Neural crest cell (in vitro differentiated cells): ENCODE measurements around the gene VANGL1. TPM values are rescaled to one million over a fixed set of nuclear protein-coding genes. Genes with fewer than 3 reads are reported as not detected.

Experiments
- DNase-seq: peaks from one replicate; pipeline ENCODE4 v3.0.0; 2021; ENCODE audit warnings: low read depth, mixed read lengths, low spot score
- H3K27ac Mint-ChIP-seq: one replicate; pipeline ENCODE4 v1.8.0; 2021; ENCODE audit warnings: mild to moderate bottlenecking, mixed read lengths; ENCODE audit not compliant: unreplicated experiment
- H3K27me3 Mint-ChIP-seq: 2 replicates; pipeline ENCODE4 v1.8.0; 2021; ENCODE audit warnings: low read depth, mild to moderate bottlenecking, mixed read lengths
- H3K36me3 Mint-ChIP-seq: 2 replicates; pipeline ENCODE4 v1.8.0; 2021; ENCODE audit warnings: low read depth, mild to moderate bottlenecking, mixed read lengths
- H3K4me1 Mint-ChIP-seq: 2 replicates; pipeline ENCODE4 v1.8.0; 2021; ENCODE audit warnings: mixed read lengths
- H3K4me3 Mint-ChIP-seq: one replicate; pipeline ENCODE4 v1.8.0; 2021; ENCODE audit warnings: mild to moderate bottlenecking, mixed read lengths
- H3K9me3 Mint-ChIP-seq: 2 replicates; pipeline ENCODE4 v1.8.0; 2021; ENCODE audit warnings: mixed read lengths
- total RNA-seq: library from RNA; stranded (reverse); gene quantifications from 2 replicates; pipeline ENCODE4 v1.2.1, GENCODE V29; 2021
- TF ChIP-seq, protein P1 (sequence below): fragments of 200-600 bp; sonication (generic); conservative IDR thresholded peaks from 2 replicates; pipeline ENCODE4 v1.5.0; 2021; ENCODE audit warnings: antibody characterized with exemption, mild to moderate bottlenecking

The VANGL1 gene
- total RNA-seq, 1 donor from 2014 or later, result 5.4 TPM

DNA sequence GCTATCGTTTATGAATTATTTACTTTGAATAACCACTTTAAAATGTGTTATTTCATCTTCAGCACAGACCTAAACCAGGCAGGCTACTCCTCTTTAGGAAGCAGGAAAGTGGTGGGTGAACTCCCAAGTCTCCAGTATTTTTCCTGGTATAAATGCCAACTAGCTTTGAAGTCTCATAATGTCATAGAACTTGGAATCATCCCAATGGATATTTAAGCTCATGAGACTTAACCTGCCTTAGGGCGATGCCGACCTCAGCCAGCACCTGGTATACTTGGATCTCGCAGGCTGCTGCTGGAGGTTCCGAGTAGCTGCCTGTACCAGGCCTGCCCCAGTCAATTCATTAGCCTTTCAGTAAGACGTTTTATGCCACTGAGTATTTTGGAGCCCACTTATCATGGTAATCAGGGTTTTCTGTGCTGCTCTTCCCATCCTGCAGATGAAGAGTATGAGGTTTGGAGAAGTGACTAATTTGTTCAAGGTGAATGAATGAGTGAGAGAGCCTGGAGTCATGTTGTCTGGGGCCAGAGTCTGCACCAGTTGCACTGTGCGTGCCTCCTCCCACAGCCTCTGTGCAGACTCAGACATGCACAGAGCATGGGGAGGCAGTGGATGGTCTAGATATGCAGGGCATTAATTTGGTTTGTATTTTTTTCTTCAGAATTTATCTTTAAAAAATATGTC is 34.9 kb downstream of the VANGL1 start:
- no peak overlapping the region for H3K4me3 Mint-ChIP-seq
- peaks cover 17% of the 10 kb centered on the region for H3K4me1 Mint-ChIP-seq
- DNase-seq, result no peak
- peaks cover 55% of the 10 kb centered on the region for H3K27me3 Mint-ChIP-seq
- peaks cover 4% of the 10 kb centered on the region for H3K36me3 Mint-ChIP-seq
- peak overlapping the region; percentile 9 for H3K27ac Mint-ChIP-seq
- H3K9me3 Mint-ChIP-seq, result no peaks in the 10 kb centered on the region
- TF ChIP-seq, protein P1, sequence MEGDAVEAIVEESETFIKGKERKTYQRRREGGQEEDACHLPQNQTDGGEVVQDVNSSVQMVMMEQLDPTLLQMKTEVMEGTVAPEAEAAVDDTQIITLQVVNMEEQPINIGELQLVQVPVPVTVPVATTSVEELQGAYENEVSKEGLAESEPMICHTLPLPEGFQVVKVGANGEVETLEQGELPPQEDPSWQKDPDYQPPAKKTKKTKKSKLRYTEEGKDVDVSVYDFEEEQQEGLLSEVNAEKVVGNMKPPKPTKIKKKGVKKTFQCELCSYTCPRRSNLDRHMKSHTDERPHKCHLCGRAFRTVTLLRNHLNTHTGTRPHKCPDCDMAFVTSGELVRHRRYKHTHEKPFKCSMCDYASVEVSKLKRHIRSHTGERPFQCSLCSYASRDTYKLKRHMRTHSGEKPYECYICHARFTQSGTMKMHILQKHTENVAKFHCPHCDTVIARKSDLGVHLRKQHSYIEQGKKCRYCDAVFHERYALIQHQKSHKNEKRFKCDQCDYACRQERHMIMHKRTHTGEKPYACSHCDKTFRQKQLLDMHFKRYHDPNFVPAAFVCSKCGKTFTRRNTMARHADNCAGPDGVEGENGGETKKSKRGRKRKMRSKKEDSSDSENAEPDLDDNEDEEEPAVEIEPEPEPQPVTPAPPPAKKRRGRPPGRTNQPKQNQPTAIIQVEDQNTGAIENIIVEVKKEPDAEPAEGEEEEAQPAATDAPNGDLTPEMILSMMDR, result no peak

DNA sequence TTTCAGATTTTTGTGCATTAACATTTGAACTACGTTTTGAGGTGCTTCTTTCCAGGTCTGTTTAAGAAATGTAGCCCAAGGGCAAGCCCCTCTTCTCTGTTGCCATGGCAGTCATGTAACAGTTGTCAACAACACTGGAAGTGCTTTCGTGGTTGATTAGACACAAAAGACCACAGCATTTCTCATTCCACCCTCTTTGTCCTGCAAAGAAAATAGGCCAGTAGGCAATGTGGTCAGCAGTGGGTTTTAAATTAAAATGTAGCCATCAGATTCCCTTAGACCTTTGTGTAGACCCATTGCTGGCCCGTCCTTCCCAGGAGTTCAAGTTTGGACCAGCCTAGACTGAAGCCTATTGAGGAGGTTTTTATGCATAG is 35.4 kb downstream of the VANGL1 start:
- TF ChIP-seq, protein P1, result no peak
- Mint-ChIP-seq H3K4me3 (no peak overlapping the region), H3K36me3 (peaks cover 4% of the 10 kb centered on the region), H3K9me3 (no peaks in the 10 kb centered on the region), H3K27ac (peak overlapping the region; percentile 9), H3K27me3 (peaks cover 53% of the 10 kb centered on the region), H3K4me1 (peaks cover 17% of the 10 kb centered on the region)
- DNase-seq, result peak; percentile 4

DNA sequence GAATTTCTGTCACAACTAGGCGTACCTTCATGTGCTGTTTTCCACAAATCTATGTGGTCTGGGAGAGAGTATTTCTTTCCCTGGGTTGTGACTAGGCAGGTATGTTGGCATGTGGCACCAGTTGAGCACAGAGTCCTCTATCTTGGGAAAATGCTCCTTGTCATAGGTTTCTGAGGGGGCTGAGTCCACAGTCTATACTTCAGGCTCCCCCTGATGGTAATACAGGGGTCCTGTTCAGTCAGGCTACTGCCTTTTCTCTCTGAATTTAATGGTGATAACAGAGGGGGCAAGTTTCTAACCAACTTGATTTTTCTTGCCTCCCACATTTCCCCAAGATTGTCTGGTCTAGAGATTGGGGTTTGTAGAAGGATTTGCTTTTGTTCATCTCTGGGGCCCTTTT is 35.8 kb downstream of the VANGL1 start:
- Mint-ChIP-seq H3K36me3 (peaks cover 6% of the 10 kb centered on the region), H3K27ac (peak overlapping the region; percentile 9), H3K4me3 (no peak overlapping the region), H3K9me3 (no peaks in the 10 kb centered on the region), H3K4me1 (peaks cover 17% of the 10 kb centered on the region), H3K27me3 (peaks cover 49% of the 10 kb centered on the region)
- TF ChIP-seq, protein P1, result no peak
- DNase-seq, result no peak

DNA sequence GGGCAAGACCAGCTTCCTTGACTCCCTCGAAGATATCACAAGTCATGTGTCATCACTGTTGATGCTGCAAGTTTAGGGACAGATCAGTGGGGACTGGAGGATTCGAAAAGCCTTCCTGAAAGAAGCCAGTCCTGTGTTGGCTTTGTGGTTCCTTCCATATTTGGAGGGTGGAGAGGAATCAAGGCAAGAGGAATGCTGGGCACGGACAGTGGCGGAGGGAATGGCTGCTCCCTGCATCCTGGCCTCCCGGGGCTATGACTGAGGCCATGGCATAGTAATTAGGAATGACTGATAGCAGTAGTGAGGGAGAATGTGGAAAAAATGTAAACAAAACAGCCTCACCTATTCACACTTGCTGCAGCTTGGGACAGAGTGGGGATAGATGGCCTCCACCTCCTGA is 36.4 kb downstream of the VANGL1 start:
- Mint-ChIP-seq H3K36me3 (peaks cover 7% of the 10 kb centered on the region), H3K4me3 (no peak overlapping the region), H3K9me3 (no peaks in the 10 kb centered on the region), H3K4me1 (peaks cover 17% of the 10 kb centered on the region), H3K27ac (no peak overlapping the region), H3K27me3 (peaks cover 46% of the 10 kb centered on the region)
- no peak for DNase-seq
- TF ChIP-seq, protein P1, result no peak

DNA sequence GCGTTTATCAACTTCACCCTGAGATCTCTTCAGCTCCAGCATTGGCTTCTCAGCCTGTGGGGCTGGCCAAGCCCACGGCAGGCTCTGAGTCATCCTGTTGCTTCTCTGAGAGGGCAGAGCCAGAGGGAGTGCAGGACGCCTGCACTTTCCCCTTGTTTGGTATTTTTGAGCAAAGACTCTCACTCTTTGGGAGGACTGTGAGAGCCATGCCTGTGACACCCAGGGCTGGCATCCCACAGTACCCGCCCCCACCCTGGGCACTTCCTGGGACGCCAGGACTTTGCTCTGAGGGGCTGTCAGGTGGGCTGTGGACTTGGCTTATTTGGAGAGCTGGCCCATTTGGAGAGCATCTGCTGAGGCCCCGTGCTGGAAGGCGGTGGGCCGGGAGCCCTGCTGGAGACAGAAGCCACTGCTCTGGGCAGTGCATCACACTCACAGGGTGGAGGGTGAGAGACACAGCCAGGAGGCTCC is 37.4 kb downstream of the VANGL1 start:
- peaks cover 41% of the 10 kb centered on the region for H3K27me3 Mint-ChIP-seq
- no peak overlapping the region for H3K4me3 Mint-ChIP-seq
- no peak for DNase-seq
- TF ChIP-seq, protein P1, result no peak
- H3K27ac Mint-ChIP-seq, result no peak overlapping the region
- H3K4me1 Mint-ChIP-seq, result peaks cover 17% of the 10 kb centered on the region
- no peaks in the 10 kb centered on the region for H3K9me3 Mint-ChIP-seq
- H3K36me3 Mint-ChIP-seq, result peaks cover 9% of the 10 kb centered on the region
